HG02763 (cell line): ENCODE data around the gene POLA2.

Experiments used
- ATAC-seq: cut with Tn5 transposase; IDR thresholded peaks from one replicate; pipeline ENCODE4 v1.9.1; 2021; ENCODE audit warnings: mild to moderate bottlenecking, moderate library complexity; ENCODE audit not compliant: unreplicated experiment

The POLA2 gene

GRCh38 chr11:65279741-65280440 lies 18.1 kb downstream of the POLA2 start:
- no peak for ATAC-seq

GRCh38 chr11:65280646-65281045 lies 18.9 kb downstream of the POLA2 start:
- no peak for ATAC-seq

GRCh38 chr11:65286686-65287085 lies 24.9 kb downstream of the POLA2 start:
- ATAC-seq: no peak

- no peak for ATAC-seq
Measured at GRCh38 chr11:65287601-65288000, 25.8 kb downstream of the POLA2 start.

GRCh38 chr11:65288706-65289536 lies 27.2 kb downstream of the POLA2 start:
- ATAC-seq: no peak

- ATAC-seq: peak; percentile 45
Measured at GRCh38 chr11:65290448-65291165, 28.8 kb downstream of the POLA2 start.

GRCh38 chr11:65291613-65292012 lies 29.9 kb downstream of the POLA2 start:
- ATAC-seq: no peak

- ATAC-seq: no peak
Measured at GRCh38 chr11:65292890-65293289, 31.1 kb downstream of the POLA2 start.

GRCh38 chr11:65293909-65294381 lies 32.2 kb downstream of the POLA2 start:
- ATAC-seq: no peak

- no peak for ATAC-seq
Measured at GRCh38 chr11:65295001-65295400, 33.2 kb downstream of the POLA2 start.

GRCh38 chr11:65295571-65296341 lies 34.0 kb downstream of the POLA2 start:
- no peak for ATAC-seq

- ATAC-seq: no peak
Measured at GRCh38 chr11:65297026-65297672, 35.4 kb downstream of the POLA2 start.

- no peak for ATAC-seq
Measured at GRCh38 chr11:65298131-65298535, 36.4 kb downstream of the POLA2 start.

- ATAC-seq: no peak
Measured at GRCh38 chr11:65298655-65299179, 37.0 kb downstream of the POLA2 start.

- ATAC-seq: no peak
Measured at GRCh38 chr11:65300621-65301275, 39.0 kb downstream of the POLA2 start.

GRCh38 chr11:65301491-65302329 lies 39.9 kb downstream of the POLA2 start:
- no peak for ATAC-seq

GRCh38 chr11:65303555-65303954 lies 41.8 kb downstream of the POLA2 start:
- no peak for ATAC-seq

GRCh38 chr11:65304110-65304509 lies 42.3 kb downstream of the POLA2 start:
- no peak for ATAC-seq

GRCh38 chr11:65304613-65305012 lies 42.9 kb downstream of the POLA2 start:
- no peak for ATAC-seq
